Measurements from ENCODE around the gene PPM1L. TPM values are rescaled to one million over a fixed set of nuclear protein-coding genes. Genes with fewer than 3 reads are reported as not detected.

Gene PPM1L
- total RNA-seq, 1 donor: 2.5 TPM

GRCh38 chr3:160792540-160792939 lies 36.5 kb downstream of the PPM1L start:
- TF ChIP-seq CTCF (IDR thresholded peaks at IDR 0.05; ENCODE audit: insufficient read depth, low read length): no peak
- H3K4me3 ChIP-seq (ENCODE audit: low read depth, low read length): no peak overlapping the region
- no peak for DNase-seq (ENCODE audit: low read depth)

GRCh38 chr3:160793722-160794252 lies 37.8 kb downstream of the PPM1L start:
- no peak for TF ChIP-seq CTCF (IDR thresholded peaks at IDR 0.05; ENCODE audit: insufficient read depth, low read length)
- H3K4me3 ChIP-seq (ENCODE audit: low read depth, low read length): no peak overlapping the region
- no peak for DNase-seq (ENCODE audit: low read depth)

GRCh38 chr3:160796089-160796812 lies 40.2 kb downstream of the PPM1L start:
- DNase-seq (ENCODE audit: low read depth): no peak
- no peak for TF ChIP-seq CTCF (IDR thresholded peaks at IDR 0.05; ENCODE audit: insufficient read depth, low read length)
- H3K4me3 ChIP-seq (ENCODE audit: low read depth, low read length): no peak overlapping the region

GRCh38 chr3:160796813-160797164 lies 40.8 kb downstream of the PPM1L start:
- no peak for TF ChIP-seq CTCF (IDR thresholded peaks at IDR 0.05; ENCODE audit: insufficient read depth, low read length)
- H3K4me3 ChIP-seq (ENCODE audit: low read depth, low read length): no peak overlapping the region
- no peak for DNase-seq (ENCODE audit: low read depth)

GRCh38 chr3:160797356-160797755 lies 41.3 kb downstream of the PPM1L start:
- H3K4me3 ChIP-seq (ENCODE audit: low read depth, low read length): no peak overlapping the region
- no peak for DNase-seq (ENCODE audit: low read depth)
- TF ChIP-seq CTCF (IDR thresholded peaks at IDR 0.05; ENCODE audit: insufficient read depth, low read length): no peak

GRCh38 chr3:160801386-160802118 lies 45.5 kb downstream of the PPM1L start:
- DNase-seq (ENCODE audit: low read depth): peak; percentile 21
- H3K4me3 ChIP-seq (ENCODE audit: low read depth, low read length): no peak overlapping the region
- no peak for TF ChIP-seq CTCF (IDR thresholded peaks at IDR 0.05; ENCODE audit: insufficient read depth, low read length)
